ENCODE data around the gene IDH1. TPM values are rescaled to one million over a fixed set of nuclear protein-coding genes. Genes with fewer than 3 reads are reported as not detected.

Gene IDH1
- total and polyA plus RNA-seq, 2 of the 8 experiments (the other 6 are each of a cell fraction or from before 2014, with no cell fraction given): 174 to 398 TPM

DNA sequence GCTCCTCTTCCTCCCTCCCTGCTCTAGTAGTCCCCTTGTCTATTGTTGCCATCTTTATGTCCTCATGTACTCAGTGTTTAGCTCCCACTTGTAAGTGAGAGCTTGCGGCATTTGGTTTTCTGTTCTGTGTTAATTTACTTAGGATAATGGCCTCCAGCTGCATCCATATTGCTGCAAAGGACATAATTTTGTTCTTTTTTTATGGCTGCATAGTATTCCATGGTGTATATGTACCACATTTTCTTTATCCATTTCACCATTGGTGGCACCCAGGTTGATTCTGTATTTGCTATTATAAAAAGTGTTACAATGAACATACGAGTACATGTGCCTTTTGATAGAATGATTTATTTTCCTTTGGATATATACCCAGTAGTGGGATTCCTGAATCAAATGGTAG is 23.7 kb upstream of the IDH1 start (continued):
- TF ChIP-seq, protein P1, sequence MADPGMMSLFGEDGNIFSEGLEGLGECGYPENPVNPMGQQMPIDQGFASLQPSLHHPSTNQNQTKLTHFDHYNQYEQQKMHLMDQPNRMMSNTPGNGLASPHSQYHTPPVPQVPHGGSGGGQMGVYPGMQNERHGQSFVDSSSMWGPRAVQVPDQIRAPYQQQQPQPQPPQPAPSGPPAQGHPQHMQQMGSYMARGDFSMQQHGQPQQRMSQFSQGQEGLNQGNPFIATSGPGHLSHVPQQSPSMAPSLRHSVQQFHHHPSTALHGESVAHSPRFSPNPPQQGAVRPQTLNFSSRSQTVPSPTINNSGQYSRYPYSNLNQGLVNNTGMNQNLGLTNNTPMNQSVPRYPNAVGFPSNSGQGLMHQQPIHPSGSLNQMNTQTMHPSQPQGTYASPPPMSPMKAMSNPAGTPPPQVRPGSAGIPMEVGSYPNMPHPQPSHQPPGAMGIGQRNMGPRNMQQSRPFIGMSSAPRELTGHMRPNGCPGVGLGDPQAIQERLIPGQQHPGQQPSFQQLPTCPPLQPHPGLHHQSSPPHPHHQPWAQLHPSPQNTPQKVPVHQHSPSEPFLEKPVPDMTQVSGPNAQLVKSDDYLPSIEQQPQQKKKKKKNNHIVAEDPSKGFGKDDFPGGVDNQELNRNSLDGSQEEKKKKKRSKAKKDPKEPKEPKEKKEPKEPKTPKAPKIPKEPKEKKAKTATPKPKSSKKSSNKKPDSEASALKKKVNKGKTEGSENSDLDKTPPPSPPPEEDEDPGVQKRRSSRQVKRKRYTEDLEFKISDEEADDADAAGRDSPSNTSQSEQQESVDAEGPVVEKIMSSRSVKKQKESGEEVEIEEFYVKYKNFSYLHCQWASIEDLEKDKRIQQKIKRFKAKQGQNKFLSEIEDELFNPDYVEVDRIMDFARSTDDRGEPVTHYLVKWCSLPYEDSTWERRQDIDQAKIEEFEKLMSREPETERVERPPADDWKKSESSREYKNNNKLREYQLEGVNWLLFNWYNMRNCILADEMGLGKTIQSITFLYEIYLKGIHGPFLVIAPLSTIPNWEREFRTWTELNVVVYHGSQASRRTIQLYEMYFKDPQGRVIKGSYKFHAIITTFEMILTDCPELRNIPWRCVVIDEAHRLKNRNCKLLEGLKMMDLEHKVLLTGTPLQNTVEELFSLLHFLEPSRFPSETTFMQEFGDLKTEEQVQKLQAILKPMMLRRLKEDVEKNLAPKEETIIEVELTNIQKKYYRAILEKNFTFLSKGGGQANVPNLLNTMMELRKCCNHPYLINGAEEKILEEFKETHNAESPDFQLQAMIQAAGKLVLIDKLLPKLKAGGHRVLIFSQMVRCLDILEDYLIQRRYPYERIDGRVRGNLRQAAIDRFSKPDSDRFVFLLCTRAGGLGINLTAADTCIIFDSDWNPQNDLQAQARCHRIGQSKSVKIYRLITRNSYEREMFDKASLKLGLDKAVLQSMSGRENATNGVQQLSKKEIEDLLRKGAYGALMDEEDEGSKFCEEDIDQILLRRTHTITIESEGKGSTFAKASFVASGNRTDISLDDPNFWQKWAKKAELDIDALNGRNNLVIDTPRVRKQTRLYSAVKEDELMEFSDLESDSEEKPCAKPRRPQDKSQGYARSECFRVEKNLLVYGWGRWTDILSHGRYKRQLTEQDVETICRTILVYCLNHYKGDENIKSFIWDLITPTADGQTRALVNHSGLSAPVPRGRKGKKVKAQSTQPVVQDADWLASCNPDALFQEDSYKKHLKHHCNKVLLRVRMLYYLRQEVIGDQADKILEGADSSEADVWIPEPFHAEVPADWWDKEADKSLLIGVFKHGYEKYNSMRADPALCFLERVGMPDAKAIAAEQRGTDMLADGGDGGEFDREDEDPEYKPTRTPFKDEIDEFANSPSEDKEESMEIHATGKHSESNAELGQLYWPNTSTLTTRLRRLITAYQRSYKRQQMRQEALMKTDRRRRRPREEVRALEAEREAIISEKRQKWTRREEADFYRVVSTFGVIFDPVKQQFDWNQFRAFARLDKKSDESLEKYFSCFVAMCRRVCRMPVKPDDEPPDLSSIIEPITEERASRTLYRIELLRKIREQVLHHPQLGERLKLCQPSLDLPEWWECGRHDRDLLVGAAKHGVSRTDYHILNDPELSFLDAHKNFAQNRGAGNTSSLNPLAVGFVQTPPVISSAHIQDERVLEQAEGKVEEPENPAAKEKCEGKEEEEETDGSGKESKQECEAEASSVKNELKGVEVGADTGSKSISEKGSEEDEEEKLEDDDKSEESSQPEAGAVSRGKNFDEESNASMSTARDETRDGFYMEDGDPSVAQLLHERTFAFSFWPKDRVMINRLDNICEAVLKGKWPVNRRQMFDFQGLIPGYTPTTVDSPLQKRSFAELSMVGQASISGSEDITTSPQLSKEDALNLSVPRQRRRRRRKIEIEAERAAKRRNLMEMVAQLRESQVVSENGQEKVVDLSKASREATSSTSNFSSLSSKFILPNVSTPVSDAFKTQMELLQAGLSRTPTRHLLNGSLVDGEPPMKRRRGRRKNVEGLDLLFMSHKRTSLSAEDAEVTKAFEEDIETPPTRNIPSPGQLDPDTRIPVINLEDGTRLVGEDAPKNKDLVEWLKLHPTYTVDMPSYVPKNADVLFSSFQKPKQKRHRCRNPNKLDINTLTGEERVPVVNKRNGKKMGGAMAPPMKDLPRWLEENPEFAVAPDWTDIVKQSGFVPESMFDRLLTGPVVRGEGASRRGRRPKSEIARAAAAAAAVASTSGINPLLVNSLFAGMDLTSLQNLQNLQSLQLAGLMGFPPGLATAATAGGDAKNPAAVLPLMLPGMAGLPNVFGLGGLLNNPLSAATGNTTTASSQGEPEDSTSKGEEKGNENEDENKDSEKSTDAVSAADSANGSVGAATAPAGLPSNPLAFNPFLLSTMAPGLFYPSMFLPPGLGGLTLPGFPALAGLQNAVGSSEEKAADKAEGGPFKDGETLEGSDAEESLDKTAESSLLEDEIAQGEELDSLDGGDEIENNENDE (IDR thresholded peaks at IDR 0.05; ENCODE audit: insufficient replicate concordance, low read length): no peak

Measured in H1 (cell line).